GM21526 (cell line): ENCODE data around the gene KRCC1.
"Not testable (repeated sequence)": the region's sequence is repeated elsewhere in the genome, so short reads cannot be mapped to it uniquely, and the experiment has no call there.

Experiments
- ATAC-seq: cut with Tn5 transposase; IDR thresholded peaks from one replicate; pipeline ENCODE4 v1.9.1; 2021; ENCODE audit warnings: moderate library complexity; ENCODE audit not compliant: unreplicated experiment, low FRiP score

The KRCC1 gene

GRCh38 chr2:88006912-88007439 is 48.6 kb downstream of the KRCC1 start:
- no peak for ATAC-seq

GRCh38 chr2:88005776-88006175 is 49.8 kb downstream of the KRCC1 start:
- no peak for ATAC-seq

- ATAC-seq, result no peak
Measured at GRCh38 chr2:88003074-88003755, 52.4 kb downstream of the KRCC1 start.

DNA sequence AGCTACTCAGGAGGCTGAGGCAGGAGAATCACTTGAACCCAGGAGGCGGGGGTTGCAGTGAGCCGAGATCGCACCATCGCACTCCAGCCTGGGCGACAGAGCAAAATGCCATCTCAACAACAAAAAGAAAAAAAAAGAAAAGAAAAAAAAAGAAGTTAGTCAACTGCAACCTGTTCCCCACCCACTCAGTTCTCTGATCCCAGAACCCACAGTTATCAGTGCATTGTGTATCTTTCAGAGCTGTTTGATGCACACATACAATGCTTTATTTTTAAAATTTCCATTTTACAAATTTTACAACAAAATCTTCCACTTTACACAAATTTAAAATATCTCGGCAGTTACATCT is 53.2 kb downstream of the KRCC1 start:
- no peak for ATAC-seq

DNA sequence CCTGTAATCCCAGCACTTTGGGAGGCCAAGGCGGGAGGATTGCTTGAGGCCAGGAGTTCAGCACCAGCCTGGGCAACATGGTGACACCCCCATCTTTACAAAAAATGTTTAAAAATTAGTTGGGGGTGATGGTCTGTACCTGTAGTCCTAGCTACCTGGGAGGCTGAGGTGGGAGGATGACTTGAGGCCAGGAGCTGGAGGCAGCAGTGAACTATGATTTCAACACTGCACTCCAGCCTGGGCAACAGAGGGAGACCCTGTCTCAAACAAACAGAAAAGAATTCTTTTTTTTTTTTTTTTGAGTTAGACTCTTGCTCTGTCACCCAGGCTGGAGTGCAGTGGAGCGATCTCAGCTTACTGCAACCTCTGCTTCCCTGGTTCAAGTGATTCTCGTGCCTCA is 55.1 kb downstream of the KRCC1 start:
- ATAC-seq, result not testable (repeated sequence)

DNA sequence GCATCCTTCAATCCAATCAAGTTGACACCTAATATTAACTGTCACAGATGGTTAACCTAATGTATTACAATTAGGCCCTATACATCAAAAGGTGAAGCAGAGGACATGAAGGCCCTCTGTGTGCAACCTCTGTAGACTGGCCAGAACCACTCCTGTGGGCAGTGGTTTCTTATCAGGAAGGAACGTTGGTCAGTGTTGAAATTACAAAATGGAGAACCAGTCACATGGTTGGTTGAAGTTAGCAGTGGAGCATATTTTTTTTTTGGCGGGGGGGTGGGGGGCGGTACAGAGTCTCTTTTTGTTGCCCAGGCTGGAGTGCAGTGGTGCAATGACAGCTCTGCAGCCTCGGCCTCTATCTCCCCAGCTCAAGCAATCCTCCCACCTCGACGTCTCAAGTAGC is 59.0 kb downstream of the KRCC1 start:
- ATAC-seq, result no peak

DNA sequence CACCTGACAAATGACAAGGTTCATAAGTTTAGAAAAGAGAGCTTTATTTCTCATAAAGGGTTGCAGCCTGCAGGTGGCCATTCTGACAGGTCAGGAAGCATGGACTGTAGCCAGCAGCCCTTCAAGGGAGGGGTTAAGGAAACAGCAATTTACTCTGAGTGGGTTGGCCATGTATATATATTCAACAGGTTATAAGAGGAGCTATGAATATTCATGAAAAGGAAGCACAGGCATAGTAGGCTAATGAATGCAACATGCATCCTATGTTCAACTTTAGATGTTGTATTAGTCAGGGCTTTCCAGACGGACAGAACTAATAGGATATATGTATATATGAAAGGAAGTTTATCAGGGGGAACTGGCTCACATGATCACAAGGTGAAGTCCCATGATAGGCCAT is 59.8 kb downstream of the KRCC1 start:
- ATAC-seq, result no peak

- not testable (repeated sequence) for ATAC-seq
Measured at GRCh38 chr2:87994304-87994850, 61.2 kb downstream of the KRCC1 start.

GRCh38 chr2:87992569-87992968 is 63.0 kb downstream of the KRCC1 start:
- ATAC-seq, result not testable (repeated sequence)

DNA sequence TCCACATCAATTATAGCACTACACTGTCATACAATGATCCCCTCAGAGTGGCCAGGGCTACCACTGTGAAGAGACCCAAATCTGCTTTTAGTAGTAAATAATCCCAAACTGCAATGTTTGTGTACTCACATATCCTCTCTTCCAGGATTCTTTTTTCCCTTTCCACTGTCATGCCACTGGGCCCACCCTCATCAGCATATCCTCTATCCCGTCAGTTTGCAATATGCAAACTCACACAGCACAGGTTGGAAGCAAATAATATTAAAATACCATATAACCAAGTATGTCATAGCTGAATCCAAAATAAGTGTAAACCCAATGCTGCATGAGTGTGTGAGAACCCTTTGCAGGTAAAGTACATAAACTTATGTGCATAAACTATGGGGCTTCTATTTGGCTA is 68.1 kb downstream of the KRCC1 start:
- not testable (repeated sequence) for ATAC-seq

DNA sequence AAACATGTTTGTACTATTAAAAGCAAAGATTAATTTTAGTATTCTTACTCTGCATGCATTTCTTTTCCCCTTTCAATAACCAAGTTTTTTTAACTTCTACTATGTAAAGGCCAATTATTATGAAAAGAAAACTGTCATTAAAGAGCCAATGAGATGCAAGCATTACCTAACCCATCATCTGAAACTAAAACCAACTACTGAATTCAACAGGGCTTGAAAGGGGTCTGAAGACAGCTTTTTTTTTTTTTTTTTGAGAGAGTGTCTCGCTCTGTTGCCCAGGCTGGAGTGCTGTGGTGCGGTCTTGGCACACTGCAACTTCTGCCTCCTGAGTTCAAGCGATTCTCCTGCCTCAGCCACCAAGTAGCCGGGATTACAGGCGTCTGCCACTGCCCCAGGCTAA is 69.7 kb downstream of the KRCC1 start:
- ATAC-seq, result not testable (repeated sequence)

DNA sequence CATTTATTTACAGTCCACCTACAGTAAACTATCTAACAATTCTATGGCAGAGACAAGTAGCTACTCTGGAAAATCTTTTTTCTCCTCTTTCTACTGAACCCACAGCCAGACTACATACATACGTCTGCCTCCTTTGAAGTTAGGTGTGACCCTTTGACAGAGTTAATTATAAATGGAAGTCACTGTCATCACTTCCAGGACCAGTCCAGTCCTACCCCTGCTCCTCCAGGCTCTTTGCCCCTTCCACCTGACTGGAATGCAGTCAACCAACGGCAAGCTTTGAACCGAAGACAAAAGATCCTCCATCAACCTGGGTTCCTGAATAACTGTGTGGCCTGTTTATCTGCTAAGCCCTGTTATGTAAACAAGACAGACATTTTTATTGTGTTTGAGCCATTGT is 74.4 kb downstream of the KRCC1 start:
- not testable (repeated sequence) for ATAC-seq
